RWPE1 (cell line): ENCODE results near the gene C1orf167.

ENCODE experiments used
- CTCF ChIA-PET: fragments of 350-600 bp; sonication (Branson Sonifier 250); formaldehyde crosslinking; extraction: SDS; loops from one replicate; lab custom pipeline; 2021; lab: Yijun Ruan, JAX
- POLR2A ChIA-PET: fragments of 400-600 bp; formaldehyde crosslinking; extraction: SDS; loops from one replicate; lab custom pipeline; 2020; ENCODE audit warnings: antibody characterized with exemption; ENCODE audit not compliant: low non-redundant PET; lab: Yijun Ruan, JAX
- DNase-seq: peaks from one replicate; pipeline ENCODE4 v3.0.0; 2012; ENCODE audit warnings: low spot score
- H3K27ac ChIP-seq: fragments of 450-650 bp; 2 replicates; pipeline ENCODE4 v1.5.1; 2017
- CTCF ChIP-seq: fragments of 450-650 bp; conservative IDR thresholded peaks from 2 replicates; pipeline ENCODE4 v1.5.1; 2017; ENCODE audit warnings: low read depth, mild to moderate bottlenecking

The C1orf167 gene

GRCh38 chr1:11761988-11762406 lies at the start of gene C1orf167:
Gene C1orf167 (plus strand): TSS chr1:11762193. CDS start chr1:11764401, 2,208 bp downstream.
- no peak within 1 kb of the TSS for H3K27ac ChIP-seq
- ChIA-PET POLR2A (no interaction called here), CTCF (no interaction called here)
- peak; percentile 29 for DNase-seq
- TF ChIP-seq CTCF, result no peak

GRCh38 chr1:11712285-11712684 lies 49.7 kb upstream of the C1orf167 start:
- no peak overlapping the region for H3K27ac ChIP-seq
- ChIA-PET CTCF (no interaction called here), POLR2A (no interaction called here)
- TF ChIP-seq CTCF, result no peak
- no peak for DNase-seq

GRCh38 chr1:11713095-11713494 lies 48.9 kb upstream of the C1orf167 start:
- H3K27ac ChIP-seq, result no peak overlapping the region
- no peak for DNase-seq
- CTCF ChIA-PET, result no interaction called here
- POLR2A ChIA-PET, result no interaction called here
- no peak for TF ChIP-seq CTCF

GRCh38 chr1:11714831-11715575 lies 47.0 kb upstream of the C1orf167 start:
- TF ChIP-seq CTCF, result no peak
- H3K27ac ChIP-seq, result no peak overlapping the region
- POLR2A ChIA-PET, result no interaction called here
- CTCF ChIA-PET, result interaction anchor here (1.2 kb wide), 1 partner anchor 10 kb away, joined by 6 read pairs; no protein-coding TSS in a partner anchor
- DNase-seq, result no peak

- CTCF ChIA-PET, result interaction anchor here (0.5 to 2.6 kb wide), 19 partner anchors 13 to 1905 kb away, joined by 3 to 21 read pairs (median 3); partner anchors contain the start of genes AGTRAP and FBXO6
- peak; percentile 25 for DNase-seq
- POLR2A ChIA-PET, result no interaction called here
- H3K27ac ChIP-seq, result peak overlapping the region; percentile 11; the same call in 1 of the 2 replicates
- peak; percentile 94 for TF ChIP-seq CTCF
Measured at GRCh38 chr1:11719313-11720032, 42.5 kb upstream of the C1orf167 start.

- no peak for DNase-seq
- ChIA-PET CTCF (interaction anchor here (0.5 to 2.6 kb wide), 14 partner anchors 13 to 685 kb away, joined by 3 to 21 read pairs (median 3); partner anchors contain the start of genes AGTRAP and FBXO6), POLR2A (no interaction called here)
- peak; percentile 60 for TF ChIP-seq CTCF
- no peak overlapping the region for H3K27ac ChIP-seq
Measured at GRCh38 chr1:11720033-11720376, 42.0 kb upstream of the C1orf167 start.
